ENCODE results near the gene TRAT1.
A peak's percentile ranks its signal among the peaks of the same experiment; 100 is the strongest.

The TRAT1 gene

DNA sequence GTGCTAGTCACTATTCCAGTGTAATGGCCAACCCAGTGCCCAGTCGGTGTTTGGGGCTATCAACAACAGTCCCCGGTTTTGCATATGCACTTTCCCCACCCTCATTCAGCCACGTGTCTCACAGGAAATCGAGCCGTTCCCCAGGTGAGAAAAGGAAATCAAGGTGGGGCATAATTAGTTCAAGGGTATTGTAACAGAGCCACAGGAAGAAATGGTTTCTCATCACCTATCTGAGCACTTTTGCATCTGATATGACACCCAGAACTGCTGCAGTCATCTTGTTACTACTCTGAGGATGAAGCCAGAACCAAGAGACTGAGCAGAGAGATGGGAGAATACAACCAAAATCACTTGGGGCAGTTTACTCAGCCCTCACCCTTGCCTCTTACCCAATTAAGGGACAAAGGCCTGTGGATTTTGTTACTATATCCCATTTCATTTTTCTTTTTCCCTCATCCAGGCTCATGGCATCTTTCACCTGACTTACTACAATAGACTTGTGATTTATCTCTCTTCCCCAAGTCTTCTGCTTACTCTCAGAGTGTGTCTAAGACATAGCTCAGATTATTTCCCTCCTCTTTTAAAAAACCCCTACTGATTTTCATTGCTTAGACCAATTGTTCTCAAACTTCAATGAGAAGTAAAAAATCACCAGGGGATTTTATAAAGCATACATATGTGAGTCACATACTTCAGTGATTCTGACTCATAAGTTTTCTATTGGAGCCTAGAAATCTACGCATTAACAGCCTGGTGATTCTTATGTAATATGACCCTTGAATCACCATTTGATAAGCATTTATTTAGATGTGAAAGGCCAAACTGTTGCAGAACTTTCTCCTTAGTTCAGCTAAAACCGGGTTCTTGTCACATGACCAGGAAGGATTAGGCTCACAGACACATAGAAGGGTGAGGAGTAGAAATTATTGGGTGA, 40.5 kb downstream of the TRAT1 start:
- DNase-seq: peak; percentile 70

DNA sequence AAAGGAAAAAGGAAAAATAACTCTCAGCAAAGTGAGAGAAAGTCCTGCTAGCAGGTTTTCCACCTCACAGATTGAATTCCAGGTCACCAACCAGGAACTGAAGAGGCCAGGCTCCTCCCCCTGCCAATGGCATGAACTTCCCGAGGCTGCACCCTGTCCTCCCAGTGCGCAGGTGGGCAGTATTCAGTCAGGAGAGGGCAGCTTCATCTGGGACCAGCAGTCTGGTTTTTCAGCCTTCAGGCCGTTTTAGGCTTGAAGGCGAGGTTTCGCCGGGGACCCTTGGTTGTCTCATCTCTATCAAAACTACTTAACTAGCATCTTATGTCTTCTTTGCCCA, 41.2 kb downstream of the TRAT1 start:
- DNase-seq: no peak

DNA sequence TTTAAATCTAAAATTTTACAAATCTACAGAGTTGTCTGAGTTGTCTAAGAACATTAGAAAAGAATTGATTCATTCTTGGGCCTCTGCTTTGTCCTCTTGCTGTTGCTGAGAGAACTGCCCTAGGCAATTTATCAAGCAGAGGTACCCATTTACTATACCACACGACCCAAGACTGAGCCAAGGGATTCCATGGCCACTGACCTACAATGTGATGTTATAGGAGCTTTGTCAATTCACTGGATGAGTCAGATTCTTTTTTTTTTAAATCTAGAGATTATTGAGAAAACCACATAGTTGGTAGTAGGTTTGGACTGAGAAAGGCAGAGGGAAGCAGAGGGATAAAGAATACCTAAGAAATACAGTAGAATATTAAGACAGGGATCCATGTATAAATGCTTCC, 55.3 kb downstream of the TRAT1 start:
- DNase-seq: no peak

DNA sequence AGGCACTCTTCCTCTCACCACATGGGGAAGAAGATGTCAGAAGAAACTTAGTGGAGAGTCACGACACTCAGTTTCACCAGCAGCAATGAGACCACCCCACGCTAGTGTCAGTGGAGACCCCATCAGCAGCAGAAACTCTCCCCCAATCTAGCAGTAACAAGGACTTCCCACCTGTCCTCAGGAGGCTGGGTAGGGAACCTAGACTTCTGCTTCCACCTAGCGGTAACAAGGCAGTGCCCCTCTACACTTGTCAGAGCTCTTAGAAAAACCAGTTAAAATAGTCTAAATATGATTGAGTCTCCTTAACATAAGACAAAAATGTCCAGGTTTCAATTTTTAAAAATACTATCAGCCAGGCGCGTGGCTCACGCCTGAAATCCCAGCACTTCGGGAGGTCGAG, 57.3 kb downstream of the TRAT1 start:
- no peak for DNase-seq

DNA sequence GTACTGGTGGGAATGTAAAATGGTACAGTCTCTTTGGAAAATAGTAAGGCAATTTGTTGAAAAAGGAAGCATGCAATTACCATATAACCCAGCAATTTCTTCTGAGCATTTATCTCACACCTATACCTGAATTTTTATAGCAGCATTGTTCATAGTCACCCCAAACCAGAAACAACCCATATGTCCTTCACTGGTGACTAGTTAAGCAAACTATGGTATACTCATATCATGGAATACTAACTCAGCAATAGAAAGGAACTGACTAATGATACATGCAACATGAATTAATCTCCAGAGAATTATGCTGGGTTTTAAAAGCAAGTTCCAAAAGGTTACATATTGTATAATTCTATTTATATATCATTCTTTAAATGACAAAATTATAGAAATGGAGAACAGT, 60.2 kb downstream of the TRAT1 start:
- no peak for DNase-seq

DNA sequence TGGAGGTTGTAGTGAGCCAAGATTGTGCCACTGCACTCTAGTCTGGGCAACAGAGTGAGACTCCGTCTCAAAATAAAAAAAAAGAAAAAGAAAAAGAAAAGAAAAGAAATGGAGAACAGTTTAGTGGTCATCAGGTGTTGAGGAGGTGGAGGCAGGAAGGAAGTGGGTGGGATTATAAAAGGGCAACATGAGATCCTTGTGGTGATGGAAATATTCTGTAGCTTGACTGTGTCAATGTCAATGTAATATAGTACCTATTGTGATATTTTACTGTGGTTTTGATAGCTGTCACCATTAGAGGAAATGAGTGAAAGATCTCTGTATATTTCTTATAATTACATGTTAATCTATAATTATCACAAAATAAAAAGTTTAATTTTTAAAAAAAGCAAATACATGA, 60.8 kb downstream of the TRAT1 start:
- no peak for DNase-seq

DNA sequence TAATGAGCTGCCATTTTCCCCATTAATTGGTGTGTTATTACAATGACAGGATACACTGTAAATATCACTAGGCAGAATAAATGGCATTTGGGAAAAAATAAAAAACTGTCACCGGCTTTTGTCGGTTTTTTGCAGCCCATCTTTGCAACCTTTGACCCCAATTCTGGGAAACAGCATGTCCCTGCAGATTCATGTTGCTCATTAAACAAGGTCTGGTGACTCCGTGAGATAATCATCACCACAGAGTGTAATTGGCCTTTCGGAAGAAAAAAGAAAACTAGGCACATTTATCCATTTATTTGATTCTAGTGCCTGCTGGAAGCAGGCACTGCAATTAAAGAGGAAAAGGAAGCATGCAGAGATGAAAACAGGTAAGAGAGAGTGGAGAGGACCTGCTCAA, 64.5 kb downstream of the TRAT1 start:
- DNase-seq: no peak

DNA sequence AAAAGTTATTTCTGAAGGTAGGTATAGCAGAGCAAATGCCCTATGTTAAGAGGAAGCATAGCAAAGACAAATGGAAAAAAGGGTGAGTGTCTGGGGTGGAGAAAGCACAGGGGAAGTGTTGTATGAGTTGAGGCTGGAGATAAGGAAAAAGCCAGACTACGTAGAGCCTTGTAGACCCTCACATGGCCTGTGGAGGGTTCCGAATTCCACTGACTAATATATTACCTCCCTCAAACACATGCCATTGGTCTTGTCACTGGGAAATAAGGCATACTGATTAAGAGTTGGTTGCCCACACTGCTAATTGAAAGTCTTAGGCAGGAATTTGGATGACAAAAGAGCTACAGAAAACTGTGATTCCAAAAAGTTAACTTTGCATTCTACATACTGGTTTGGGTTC, 65.2 kb downstream of the TRAT1 start:
- DNase-seq: no peak

DNA sequence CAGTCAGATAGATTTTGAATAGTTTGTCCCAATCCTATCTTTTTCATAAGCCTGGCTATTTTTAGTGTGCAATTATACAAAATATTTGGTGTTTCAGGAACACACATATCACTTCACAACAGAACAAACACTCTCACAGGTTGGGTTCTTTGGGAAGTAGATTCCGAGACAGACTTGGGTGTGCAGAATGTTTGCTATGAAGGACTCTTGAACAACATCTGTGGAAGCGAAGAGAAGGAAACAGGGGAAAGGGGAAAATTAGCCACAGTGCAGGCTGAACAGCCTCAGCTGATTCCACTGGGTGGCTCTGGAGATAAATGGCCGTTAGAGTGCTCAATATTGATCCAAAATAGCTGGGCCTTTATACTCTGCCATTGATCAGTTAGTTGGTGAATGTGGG, 69.2 kb downstream of the TRAT1 start:
- no peak for DNase-seq

DNA sequence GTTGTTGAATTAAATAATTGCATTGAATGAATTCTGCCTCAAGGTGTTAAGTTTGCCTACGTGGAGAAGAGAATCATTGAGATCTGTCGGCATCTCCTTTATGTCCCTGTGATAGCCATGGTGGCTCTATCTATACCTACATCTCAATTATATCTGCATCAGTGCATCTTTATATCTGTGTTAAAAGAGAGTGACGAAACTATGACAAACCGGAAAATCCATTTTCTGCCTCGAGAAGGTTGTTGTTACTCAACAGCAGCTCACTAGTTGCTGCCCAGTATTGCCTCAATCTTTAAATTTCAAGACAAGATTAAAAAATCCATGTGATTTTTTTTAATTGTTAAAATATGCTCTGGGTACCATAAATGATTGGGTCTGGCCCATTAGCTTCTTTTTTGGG, 72.4 kb downstream of the TRAT1 start:
- DNase-seq: no peak

DNA sequence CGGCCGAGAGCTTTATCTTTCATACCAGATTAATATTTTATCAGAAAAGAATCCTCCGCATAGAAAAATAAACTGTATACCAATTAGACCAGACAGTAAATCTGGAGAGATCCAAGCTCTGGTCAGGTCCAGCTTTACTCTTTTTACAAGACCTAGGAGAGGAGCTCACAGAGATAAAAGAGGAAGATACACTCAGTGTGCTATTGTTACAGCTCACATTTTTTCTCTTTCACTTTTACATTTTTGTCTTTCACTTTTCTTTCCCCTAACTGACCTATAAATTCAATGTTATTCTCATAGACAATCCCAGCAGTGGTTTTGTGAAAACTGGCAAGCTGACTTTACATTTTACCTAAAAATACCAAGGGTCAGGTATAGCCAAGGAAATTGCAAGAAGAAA, 75.3 kb downstream of the TRAT1 start:
- DNase-seq: no peak

DNA sequence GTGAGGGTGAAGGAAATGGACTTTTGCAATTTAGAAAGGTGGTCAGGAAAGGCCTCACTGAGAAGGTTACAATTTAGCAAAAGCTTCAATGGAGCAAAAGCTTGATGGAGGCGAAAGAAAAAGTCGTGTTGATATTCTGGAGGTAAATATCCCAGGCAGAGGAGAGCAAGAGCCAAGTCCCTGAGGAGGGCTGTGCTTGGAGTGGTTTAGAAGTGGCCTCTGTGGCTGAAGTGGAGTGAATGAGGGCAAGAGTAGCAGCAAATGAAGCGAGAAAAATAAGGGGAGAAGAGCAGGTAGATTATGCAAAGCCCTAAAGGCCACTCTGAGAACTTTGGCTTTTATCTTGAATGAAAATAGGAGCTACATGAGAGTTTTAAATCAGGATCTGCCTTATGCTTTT, 76.9 kb downstream of the TRAT1 start:
- no peak for DNase-seq

Measured in fibroblast of skin of right quadriceps (primary cell).